H1 (cell line): ENCODE data around the gene PSD. TPM values are rescaled to one million over a fixed set of nuclear protein-coding genes. Genes with fewer than 3 reads are reported as not detected.

Experiments
- CTCF ChIA-PET: fragments of 300-600 bp; sonication (Branson Sonifier 250); formaldehyde crosslinking; loops from one replicate; lab custom pipeline; 2021; ENCODE audit not compliant: partially characterized antibody; lab: Charles Lee
- POLR2A ChIA-PET: fragments of 300-600 bp; sonication (Branson Sonifier 250); formaldehyde crosslinking; loops from one replicate; lab custom pipeline; 2021; ENCODE audit warnings: inconsistent platforms; ENCODE audit not compliant: partially characterized antibody; lab: Charles Lee
- DNase-seq, 2 experiments: peaks; one replicate each; pipeline versions ENCODE4 v3.0.0 to v3.0.0-alpha.2; 2010 to 2022; ENCODE audit warnings: low spot score in 2 of 2, low read depth in 1 of 2, mixed read lengths in 1 of 2
- FAIRE-seq: peaks from 2 replicates; lab custom pipeline; 2011; peaks lifted over from hg19 to GRCh38; lab: Jason Lieb, UNC
- H2AFZ ChIP-seq: 2 replicates; pipeline ENCODE4 v1.8.1; 2012; ENCODE audit warnings: low read length, inconsistent platforms
- H2AK5ac ChIP-seq: 2 replicates; pipeline ENCODE4 v1.6.1; 2013; ENCODE audit warnings: low read depth, low read length
- H2BK120ac ChIP-seq: replicated peaks from 2 replicates; pipeline ENCODE3; 2013; ENCODE audit warnings: low read depth, low read length, inconsistent platforms
- H2BK12ac ChIP-seq: 2 replicates; pipeline ENCODE4 v1.6.1; 2013; ENCODE audit warnings: low read depth, low read length
- H2BK15ac ChIP-seq: 2 replicates; pipeline ENCODE4 v1.6.1; 2013; ENCODE audit warnings: low read length
- H2BK20ac ChIP-seq: 2 replicates; pipeline ENCODE4 v1.6.1; 2013; ENCODE audit warnings: low read length
- H2BK5ac ChIP-seq: 2 replicates; pipeline ENCODE4 v1.6.1; 2013; ENCODE audit warnings: low read depth, low read length
- H3K14ac ChIP-seq: 2 replicates; pipeline ENCODE4 v1.6.1; 2013; ENCODE audit warnings: inconsistent platforms; ENCODE audit not compliant: insufficient read length
- H3K18ac ChIP-seq: 2 replicates; pipeline ENCODE4 v1.6.1; 2013; ENCODE audit warnings: low read length; ENCODE audit errors: extremely low read depth
- H3K23ac ChIP-seq: 2 replicates; pipeline ENCODE4 v1.6.1; 2013; ENCODE audit warnings: inconsistent platforms; ENCODE audit not compliant: insufficient read length
- H3K23me2 ChIP-seq: 2 replicates; pipeline ENCODE4 v1.6.1; 2013; ENCODE audit warnings: low read depth, low read length
- H3K27ac ChIP-seq: 2 replicates; pipeline ENCODE4 v1.6.1; 2011; ENCODE audit warnings: low read depth, low read length, inconsistent platforms
- H3K27me3 ChIP-seq, 4 experiments: replicated peaks in 1 of 4; 1 replicate in 1 of 4; 2 replicates in 3 of 4; pipeline versions ENCODE4 v1.6.1 to v1.8.1; 2011 to 2013; ENCODE audit warnings: low read length in 3 of 4, mild to moderate bottlenecking in 3 of 4, inconsistent platforms in 2 of 4, mixed read lengths in 2 of 4, moderate library complexity in 1 of 4; ENCODE audit not compliant: control insufficient read depth in 3 of 4, insufficient read depth in 3 of 4; ENCODE audit errors: extremely low read depth in 1 of 4
- H3K36me3 ChIP-seq, 4 experiments: 2 replicates each; pipeline versions ENCODE4 v1.6.1 to v1.8.1; 2011 to 2013; ENCODE audit warnings: mild to moderate bottlenecking in 4 of 4, low read length in 3 of 4, moderate library complexity in 2 of 4, control low read depth in 1 of 4, inconsistent platforms in 1 of 4; ENCODE audit not compliant: insufficient read depth in 4 of 4, control insufficient read depth in 2 of 4
- H3K4ac ChIP-seq: replicated peaks from 2 replicates; pipeline ENCODE3; 2013; ENCODE audit warnings: low read length, low read depth, mixed read lengths, inconsistent platforms; ENCODE audit not compliant: insufficient read length
- H3K4me1 ChIP-seq, 4 experiments: replicated peaks in 1 of 4; 1 replicate in 1 of 4; 2 replicates in 3 of 4; pipeline versions ENCODE4 v1.6.1 to v1.8.1; 2011 to 2013; ENCODE audit warnings: low read length in 3 of 4, inconsistent platforms in 2 of 4, mixed read lengths in 1 of 4; ENCODE audit not compliant: insufficient read depth in 4 of 4, control insufficient read depth in 3 of 4
- H3K4me2 ChIP-seq, 2 experiments: 2 replicates each; pipeline versions ENCODE4 v1.6.1 to v1.8.1; 2011 to 2013; ENCODE audit warnings: low read depth in 2 of 2, low read length in 2 of 2, control low read depth in 1 of 2, inconsistent platforms in 1 of 2, mild to moderate bottlenecking in 1 of 2; ENCODE audit not compliant: insufficient read depth in 1 of 2
- H3K4me3 ChIP-seq, 4 experiments: fragments of 200-600, 300-600 bp in 1 of 4; sonication (generic), shearing (Covaris generic), sonication (Bioruptor Twin) in 1 of 4; 2 replicates each; pipeline versions ENCODE4 v1.5.1 to v1.8.1; 2011 to 2016; ENCODE audit warnings: low read length in 4 of 4, low read depth in 3 of 4, control low read depth in 2 of 4, inconsistent platforms in 2 of 4, mild to moderate bottlenecking in 2 of 4, mixed read lengths in 1 of 4, moderate library complexity in 1 of 4; ENCODE audit not compliant: insufficient read depth in 2 of 4; ENCODE audit errors: extremely low read depth in 1 of 4
- H3K56ac ChIP-seq: replicated peaks from 2 replicates; pipeline ENCODE3; 2013; ENCODE audit warnings: low read depth, mild to moderate bottlenecking, mixed read lengths, low read length, inconsistent platforms; ENCODE audit not compliant: insufficient read length
- H3K79me1 ChIP-seq: 2 replicates; pipeline ENCODE4 v1.6.1; 2013; ENCODE audit warnings: low read depth, low read length, control low read depth
- H3K79me2 ChIP-seq, 2 experiments: 2 replicates each; pipeline versions ENCODE4 v1.6.1 to v1.8.1; 2012 to 2013; ENCODE audit warnings: low read length in 2 of 2, mild to moderate bottlenecking in 2 of 2, inconsistent platforms in 1 of 2; ENCODE audit not compliant: insufficient read depth in 2 of 2, control insufficient read depth in 1 of 2
- H3K9ac ChIP-seq, 4 experiments: replicated peaks in 1 of 4; 1 replicate in 1 of 4; 2 replicates in 3 of 4; pipeline versions ENCODE4 v1.6.1 to v1.8.1; 2011 to 2013; ENCODE audit warnings: low read depth in 3 of 4, low read length in 3 of 4, control low read depth in 2 of 4, mild to moderate bottlenecking in 2 of 4, moderate library complexity in 2 of 4, inconsistent platforms in 1 of 4; ENCODE audit errors: extremely low read depth in 1 of 4
- H3K9me3 ChIP-seq, 2 experiments: 2 replicates each; pipeline versions ENCODE4 v1.6.1 to v1.8.1; 2012 to 2013; ENCODE audit warnings: mild to moderate bottlenecking in 2 of 2, moderate library complexity in 2 of 2, control low read depth in 1 of 2, inconsistent platforms in 1 of 2, low read depth in 1 of 2, low read length in 1 of 2, mixed read lengths in 1 of 2; ENCODE audit not compliant: insufficient read depth in 2 of 2
- H4K20me1 ChIP-seq, 2 experiments: replicated peaks in 1 of 2; 2 replicates each; pipeline versions ENCODE3 to v1.8.1; 2011 to 2013; ENCODE audit warnings: inconsistent platforms in 2 of 2, low read length in 2 of 2, mild to moderate bottlenecking in 1 of 2; ENCODE audit not compliant: insufficient read depth in 2 of 2, control insufficient read depth in 1 of 2
- H4K5ac ChIP-seq: 2 replicates; pipeline ENCODE4 v1.6.1; 2013; ENCODE audit warnings: low read length, low read depth, mixed read lengths, inconsistent platforms; ENCODE audit not compliant: insufficient read length
- H4K8ac ChIP-seq: 2 replicates; pipeline ENCODE4 v1.8.0; 2013; ENCODE audit warnings: mild to moderate bottlenecking, moderate library complexity, low read length, inconsistent platforms; ENCODE audit not compliant: insufficient read depth; ENCODE audit errors: extremely low read depth
- H4K91ac ChIP-seq: replicated peaks from 2 replicates; pipeline ENCODE3; 2013; ENCODE audit warnings: low read length, mixed read lengths, inconsistent platforms; ENCODE audit not compliant: insufficient read length
- EZH2 ChIP-seq: fragments of 200-600 bp; sonication (generic); IDR thresholded peaks from 2 replicates; pipeline ENCODE4 v1.7.1; 2012; ENCODE audit warnings: low read depth, mild to moderate bottlenecking, moderate library complexity, low read length, inconsistent platforms; ENCODE audit not compliant: severe bottlenecking
- HDAC6 ChIP-seq: IDR thresholded peaks from one replicate; pipeline ENCODE4 v1.7.1; 2012; ENCODE audit warnings: low read depth, mild to moderate bottlenecking, inconsistent platforms, low read length, moderate library complexity
- KDM4A ChIP-seq: IDR thresholded peaks from one replicate; pipeline ENCODE4 v1.7.1; 2012; ENCODE audit warnings: low read depth, mild to moderate bottlenecking, moderate library complexity, low read length, inconsistent platforms; ENCODE audit not compliant: severe bottlenecking
- RBBP5 ChIP-seq: IDR thresholded peaks from 2 replicates; pipeline ENCODE4 v1.7.1; 2012; ENCODE audit warnings: low read depth, mild to moderate bottlenecking, inconsistent platforms, low read length, moderate library complexity, borderline replicate concordance
- WGBS, 2 experiments: shearing (Covaris generic) in 1 of 2; methylation state at CpG; one replicate each; pipeline versions ENCODE4 v1.1.6 to v1.1.7; 2013 to 2015; ENCODE audit warnings: low lambda C conversion rate in 2 of 2, mixed read lengths in 2 of 2, inconsistent platforms in 1 of 2, low coverage in 1 of 2, missing lambda C conversion rate in 1 of 2; ENCODE audit not compliant: insufficient replicate concordance in 2 of 2, insufficient coverage in 1 of 2, insufficient read length in 1 of 2; ENCODE audit errors: extremely low coverage in 1 of 2, missing lambda C conversion rate in 1 of 2; 5-methylcytosine and 5-hydroxymethylcytosine counted together
- polyA plus RNA-seq, 7 experiments: library from polyadenylated mRNA; depleted of rRNA in 3 of 7; stranded (reverse) in 5 of 7; unstranded in 2 of 7; fragments of >200 nt in 5 of 7; fragments of 200-250 nt in 2 of 7; gene quantifications; 1 replicate in 5 of 7; 2 replicates in 1 of 7; 4 replicates in 1 of 7; pipeline versions ENCODE4 v1.2.1 to v1.2.3, GENCODE V29; 2011 to 2013; ENCODE audit warnings: missing spikeins in 2 of 7, mixed read lengths in 2 of 7
- total RNA-seq: library from RNA; stranded (reverse); fragmentation: NEBNext Ultra II Directional; extraction: Animal tissue kit (Norgen Biotek cat#: 25700); gene quantifications from 2 replicates; pipeline ENCODE4 v1.2.1, GENCODE V29; 2021
- TF ChIP-seq, protein P1 (sequence below), 3 experiments: IDR thresholded peaks; 1 replicate in 2 of 3; 2 replicates in 1 of 3; pipeline versions ENCODE4 v1.5.1 to v1.6.1; 2011; ENCODE audit warnings: low read length in 3 of 3, mild to moderate bottlenecking in 3 of 3, inconsistent platforms in 2 of 3, low read depth in 1 of 3, moderate library complexity in 1 of 3; ENCODE audit not compliant: insufficient read depth in 1 of 3; ENCODE audit errors: control extremely low read depth in 1 of 3
- TF ChIP-seq, protein P2 (sequence below): IDR thresholded peaks from 2 replicates; pipeline ENCODE4 v1.6.1; 2012; ENCODE audit warnings: low read length, inconsistent platforms
- TF ChIP-seq, protein P3 (sequence below): IDR thresholded peaks from 2 replicates; pipeline ENCODE4 v1.6.1; 2011; ENCODE audit warnings: low read length, improper control_type of control experiment

PSD gene
- total and polyA plus RNA-seq, 2 of the 8 experiments (the other 6 are each of a cell fraction or from before 2014, with no cell fraction given) = 5.4 to 6.0 TPM

DNA sequence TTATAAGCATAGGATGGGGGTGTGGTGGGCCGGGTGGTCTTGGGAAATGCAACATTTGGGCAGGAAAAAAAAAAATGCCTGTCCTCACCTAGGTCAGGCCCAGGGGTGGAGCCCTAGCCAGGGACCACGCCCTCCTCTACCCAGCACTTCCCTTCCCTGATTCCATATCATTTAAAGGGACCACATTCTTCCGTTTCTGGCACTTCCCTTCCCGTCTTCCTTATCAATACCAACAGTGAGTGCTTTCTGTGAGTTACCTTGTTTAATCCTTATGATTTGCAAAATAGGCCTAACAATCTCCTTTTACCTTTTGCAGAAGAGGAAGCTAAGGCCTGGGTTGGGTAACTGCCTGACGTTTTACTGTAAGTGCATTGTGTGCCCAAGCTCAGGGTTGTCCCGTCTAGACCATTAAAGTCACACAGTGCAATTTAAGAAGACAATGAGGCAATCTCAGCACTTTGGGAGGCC is 49.4 kb upstream of the PSD start:
- Histone ChIP-seq H2BK20ac (no peak overlapping the region), H3K4me1 (peaks cover 0 to 7% (median 2%) of the 10 kb centered on the region in 4 experiments; a peak in 2 of 7 replicates), H4K8ac (no peak overlapping the region), H4K20me1 (peaks cover 0 to 2% of the 10 kb centered on the region in 2 experiments), H3K14ac (no peak overlapping the region), H3K27me3 (no peaks in the 10 kb centered on the region), H2BK15ac (no peak overlapping the region; the same call in 1 of the 2 replicates), H3K23ac (no peak overlapping the region), H3K4me2 (no peak overlapping the region), H3K27ac (no peak overlapping the region), H4K5ac (no peak overlapping the region), H3K9me3 (no peaks in the 10 kb centered on the region), H3K79me1 (no peaks in the 10 kb centered on the region), H2AFZ (no peak overlapping the region), H2BK5ac (no peak overlapping the region), H3K36me3 (peaks cover 0 to 6% (median 2%) of the 10 kb centered on the region in 4 experiments; a peak in 3 of 8 replicates), H3K23me2 (peaks cover 2% of the 10 kb centered on the region; the same call in 1 of the 2 replicates), H3K4me3 (no peak overlapping the region), H2BK120ac (no peak overlapping the region), H2BK12ac (no peak overlapping the region), H3K4ac (no peak overlapping the region), H4K91ac (no peak overlapping the region), H3K9ac (no peak overlapping the region), H2AK5ac (no peak overlapping the region), H3K56ac (no peak overlapping the region), H3K18ac (no peak overlapping the region), H3K79me2 (no peaks in the 10 kb centered on the region)
- CTCF ChIA-PET = interaction anchor here (0.9 to 4.4 kb wide), 8 partner anchors 8 to 128 kb away, joined by 3 to 31 read pairs (median 4); no protein-coding TSS in a partner anchor
- FAIRE-seq = no peak
- WGBS, 2 experiments = 87% methylated on average over 6 of the region's 6 CpGs; no CpG with 5 or more reads in 1 of the 2 experiments
- no peak for DNase-seq
- POLR2A ChIA-PET = interaction anchor here (1.2 kb wide), 1 partner anchor 63 kb away, joined by 3 read pairs; no protein-coding TSS in a partner anchor
- TF ChIP-seq HDAC6 (no peak), KDM4A (no peak), RBBP5 (no peak), EZH2 (no peak)
- TF ChIP-seq, protein P1, sequence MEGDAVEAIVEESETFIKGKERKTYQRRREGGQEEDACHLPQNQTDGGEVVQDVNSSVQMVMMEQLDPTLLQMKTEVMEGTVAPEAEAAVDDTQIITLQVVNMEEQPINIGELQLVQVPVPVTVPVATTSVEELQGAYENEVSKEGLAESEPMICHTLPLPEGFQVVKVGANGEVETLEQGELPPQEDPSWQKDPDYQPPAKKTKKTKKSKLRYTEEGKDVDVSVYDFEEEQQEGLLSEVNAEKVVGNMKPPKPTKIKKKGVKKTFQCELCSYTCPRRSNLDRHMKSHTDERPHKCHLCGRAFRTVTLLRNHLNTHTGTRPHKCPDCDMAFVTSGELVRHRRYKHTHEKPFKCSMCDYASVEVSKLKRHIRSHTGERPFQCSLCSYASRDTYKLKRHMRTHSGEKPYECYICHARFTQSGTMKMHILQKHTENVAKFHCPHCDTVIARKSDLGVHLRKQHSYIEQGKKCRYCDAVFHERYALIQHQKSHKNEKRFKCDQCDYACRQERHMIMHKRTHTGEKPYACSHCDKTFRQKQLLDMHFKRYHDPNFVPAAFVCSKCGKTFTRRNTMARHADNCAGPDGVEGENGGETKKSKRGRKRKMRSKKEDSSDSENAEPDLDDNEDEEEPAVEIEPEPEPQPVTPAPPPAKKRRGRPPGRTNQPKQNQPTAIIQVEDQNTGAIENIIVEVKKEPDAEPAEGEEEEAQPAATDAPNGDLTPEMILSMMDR (IDR thresholded peaks at IDR 0.05; ENCODE audit: control extremely low read depth in 1 of 3, insufficient read depth in 1 of 3, low read depth in 1 of 3, low read length in 3 of 3) = no peak
- TF ChIP-seq, protein P2, sequence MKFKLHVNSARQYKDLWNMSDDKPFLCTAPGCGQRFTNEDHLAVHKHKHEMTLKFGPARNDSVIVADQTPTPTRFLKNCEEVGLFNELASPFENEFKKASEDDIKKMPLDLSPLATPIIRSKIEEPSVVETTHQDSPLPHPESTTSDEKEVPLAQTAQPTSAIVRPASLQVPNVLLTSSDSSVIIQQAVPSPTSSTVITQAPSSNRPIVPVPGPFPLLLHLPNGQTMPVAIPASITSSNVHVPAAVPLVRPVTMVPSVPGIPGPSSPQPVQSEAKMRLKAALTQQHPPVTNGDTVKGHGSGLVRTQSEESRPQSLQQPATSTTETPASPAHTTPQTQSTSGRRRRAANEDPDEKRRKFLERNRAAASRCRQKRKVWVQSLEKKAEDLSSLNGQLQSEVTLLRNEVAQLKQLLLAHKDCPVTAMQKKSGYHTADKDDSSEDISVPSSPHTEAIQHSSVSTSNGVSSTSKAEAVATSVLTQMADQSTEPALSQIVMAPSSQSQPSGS = no peak
- TF ChIP-seq, protein P3, sequence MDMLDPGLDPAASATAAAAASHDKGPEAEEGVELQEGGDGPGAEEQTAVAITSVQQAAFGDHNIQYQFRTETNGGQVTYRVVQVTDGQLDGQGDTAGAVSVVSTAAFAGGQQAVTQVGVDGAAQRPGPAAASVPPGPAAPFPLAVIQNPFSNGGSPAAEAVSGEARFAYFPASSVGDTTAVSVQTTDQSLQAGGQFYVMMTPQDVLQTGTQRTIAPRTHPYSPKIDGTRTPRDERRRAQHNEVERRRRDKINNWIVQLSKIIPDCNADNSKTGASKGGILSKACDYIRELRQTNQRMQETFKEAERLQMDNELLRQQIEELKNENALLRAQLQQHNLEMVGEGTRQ = no peak
